ENCODE measurements around the gene OTC. TPM values are rescaled to one million over a fixed set of nuclear protein-coding genes. Genes with fewer than 3 reads are reported as not detected.

Gene OTC
- total RNA-seq, 1 donor from 2014 or later = not detected

- DNase-seq (ENCODE audit: extremely low spot score, unreplicated experiment) = no peak
- Mint-ChIP-seq H3K27me3 (ENCODE audit: unreplicated experiment) (no peaks in the 10 kb centered on the region), H3K36me3 (ENCODE audit: unreplicated experiment) (no peaks in the 10 kb centered on the region), H3K9me3 (ENCODE audit: unreplicated experiment) (peaks cover 15% of the 10 kb centered on the region), H3K27ac (ENCODE audit: unreplicated experiment) (no peak overlapping the region), H3K4me3 (ENCODE audit: unreplicated experiment) (no peak overlapping the region), H3K4me1 (ENCODE audit: unreplicated experiment) (no peaks in the 10 kb centered on the region)
- TF ChIP-seq, protein P1, sequence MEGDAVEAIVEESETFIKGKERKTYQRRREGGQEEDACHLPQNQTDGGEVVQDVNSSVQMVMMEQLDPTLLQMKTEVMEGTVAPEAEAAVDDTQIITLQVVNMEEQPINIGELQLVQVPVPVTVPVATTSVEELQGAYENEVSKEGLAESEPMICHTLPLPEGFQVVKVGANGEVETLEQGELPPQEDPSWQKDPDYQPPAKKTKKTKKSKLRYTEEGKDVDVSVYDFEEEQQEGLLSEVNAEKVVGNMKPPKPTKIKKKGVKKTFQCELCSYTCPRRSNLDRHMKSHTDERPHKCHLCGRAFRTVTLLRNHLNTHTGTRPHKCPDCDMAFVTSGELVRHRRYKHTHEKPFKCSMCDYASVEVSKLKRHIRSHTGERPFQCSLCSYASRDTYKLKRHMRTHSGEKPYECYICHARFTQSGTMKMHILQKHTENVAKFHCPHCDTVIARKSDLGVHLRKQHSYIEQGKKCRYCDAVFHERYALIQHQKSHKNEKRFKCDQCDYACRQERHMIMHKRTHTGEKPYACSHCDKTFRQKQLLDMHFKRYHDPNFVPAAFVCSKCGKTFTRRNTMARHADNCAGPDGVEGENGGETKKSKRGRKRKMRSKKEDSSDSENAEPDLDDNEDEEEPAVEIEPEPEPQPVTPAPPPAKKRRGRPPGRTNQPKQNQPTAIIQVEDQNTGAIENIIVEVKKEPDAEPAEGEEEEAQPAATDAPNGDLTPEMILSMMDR (IDR thresholded peaks at IDR 0.05) = no peak
These were observed 109.9 kb downstream of the OTC start for GRCh38 chrX:38462257-38462656.

DNA sequence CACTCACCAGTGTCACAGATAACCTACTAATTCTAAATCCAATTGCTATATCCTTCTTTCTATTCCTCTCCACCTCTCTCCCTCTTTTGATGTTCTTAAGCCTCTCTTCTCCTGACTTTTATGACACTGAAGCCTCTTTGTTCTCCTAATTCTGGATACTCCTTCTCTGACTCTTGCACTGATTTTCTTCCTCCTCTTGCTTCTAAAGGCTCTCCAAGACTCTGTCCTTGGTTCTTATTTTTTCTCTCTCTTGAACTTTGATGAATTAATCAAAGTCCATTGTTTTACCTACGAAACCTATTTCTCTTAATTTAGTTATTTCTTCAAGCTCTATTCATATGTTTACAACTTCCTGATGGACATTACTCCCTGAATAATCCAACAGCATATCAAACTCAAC, 113.3 kb downstream of the OTC start:
- H3K4me3 Mint-ChIP-seq (ENCODE audit: unreplicated experiment) = no peak overlapping the region
- peaks cover 15% of the 10 kb centered on the region for H3K9me3 Mint-ChIP-seq (ENCODE audit: unreplicated experiment)
- H3K36me3 Mint-ChIP-seq (ENCODE audit: unreplicated experiment) = no peaks in the 10 kb centered on the region
- no peak overlapping the region for H3K27ac Mint-ChIP-seq (ENCODE audit: unreplicated experiment)
- DNase-seq (ENCODE audit: extremely low spot score, unreplicated experiment) = no peak
- TF ChIP-seq, protein P1 (IDR thresholded peaks at IDR 0.05) = no peak
- H3K4me1 Mint-ChIP-seq (ENCODE audit: unreplicated experiment) = no peaks in the 10 kb centered on the region
- no peaks in the 10 kb centered on the region for H3K27me3 Mint-ChIP-seq (ENCODE audit: unreplicated experiment)

DNA sequence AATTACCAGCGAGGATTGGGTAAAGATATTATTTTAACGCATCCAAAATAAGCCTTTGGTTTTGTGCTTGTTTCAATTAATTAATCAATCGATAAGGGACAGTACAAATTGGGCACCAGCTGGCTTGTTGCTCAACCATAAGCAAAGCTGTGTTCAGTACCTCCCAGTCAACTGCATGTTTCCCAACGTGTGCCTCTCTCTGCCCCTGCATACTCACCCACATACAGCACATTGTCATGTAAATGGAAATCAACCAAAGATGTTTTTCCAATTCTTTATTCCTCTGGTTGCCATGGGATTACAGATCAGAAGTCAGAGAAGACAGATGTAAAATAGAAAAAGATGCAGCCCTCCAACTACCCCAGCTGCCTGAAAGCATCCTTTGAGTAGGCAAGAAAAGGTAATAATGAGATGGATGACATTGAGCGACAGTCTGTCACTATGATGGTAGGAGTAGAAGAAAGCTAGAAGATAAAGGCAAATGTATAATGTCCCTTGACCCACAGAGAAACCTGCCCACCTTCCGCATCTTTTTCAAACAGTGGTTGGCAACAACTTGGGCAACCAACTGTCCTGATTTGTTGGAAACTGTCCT, 116.3 kb downstream of the OTC start:
- TF ChIP-seq, protein P1 (IDR thresholded peaks at IDR 0.05) = no peak
- no peak overlapping the region for H3K27ac Mint-ChIP-seq (ENCODE audit: unreplicated experiment)
- no peaks in the 10 kb centered on the region for H3K4me1 Mint-ChIP-seq (ENCODE audit: unreplicated experiment)
- H3K36me3 Mint-ChIP-seq (ENCODE audit: unreplicated experiment) = no peaks in the 10 kb centered on the region
- H3K9me3 Mint-ChIP-seq (ENCODE audit: unreplicated experiment) = peaks cover 24% of the 10 kb centered on the region
- no peak for DNase-seq (ENCODE audit: extremely low spot score, unreplicated experiment)
- no peak overlapping the region for H3K4me3 Mint-ChIP-seq (ENCODE audit: unreplicated experiment)
- H3K27me3 Mint-ChIP-seq (ENCODE audit: unreplicated experiment) = no peaks in the 10 kb centered on the region

Other genes starting within 250 kb of the OTC start
- 41.7 and 48.0 TPM in 2 replicates for gene SRPX, start 131.7 kb upstream of the OTC start, total RNA-seq
- 5.7 and 9.2 TPM in 2 replicates for gene RPGR, start 25.1 kb upstream of the OTC start, total RNA-seq
- gene TSPAN7, start 208.9 kb downstream of the OTC start, total RNA-seq = 0.40 and 0.86 TPM in 2 replicates